Adipose tissue (tissue), 3 donors: ENCODE data around the gene NPTX1. TPM values are rescaled to one million over a fixed set of nuclear protein-coding genes. Genes with fewer than 3 reads are reported as not detected.

Experiments
- H3K27ac ChIP-seq: one replicate; pipeline ENCODE4 v1.5.1; 2013; ENCODE audit warnings: low read depth, low read length
- WGBS, 3 donors: extraction: QIAGEN DNeasy Blood & Tissue Kit; methylation state at CpG; one replicate each; pipeline ENCODE4 v1.1.7; 2013; 5-methylcytosine and 5-hydroxymethylcytosine counted together
- polyA plus RNA-seq, 3 donors: library from polyadenylated mRNA; stranded (reverse); fragments of 200-250 nt; gene quantifications; one replicate each; pipeline ENCODE4 v1.2.3, GENCODE V29; 2013
- donor health status: healthy with polysubstance abuse.
- donor health status: Bipolar disorder and iron deficiency.
- donor health status: healthy.

NPTX1 gene
- polyA plus RNA-seq, 3 donors, result 0.05 to 0.19 TPM; not detected in 1

DNA sequence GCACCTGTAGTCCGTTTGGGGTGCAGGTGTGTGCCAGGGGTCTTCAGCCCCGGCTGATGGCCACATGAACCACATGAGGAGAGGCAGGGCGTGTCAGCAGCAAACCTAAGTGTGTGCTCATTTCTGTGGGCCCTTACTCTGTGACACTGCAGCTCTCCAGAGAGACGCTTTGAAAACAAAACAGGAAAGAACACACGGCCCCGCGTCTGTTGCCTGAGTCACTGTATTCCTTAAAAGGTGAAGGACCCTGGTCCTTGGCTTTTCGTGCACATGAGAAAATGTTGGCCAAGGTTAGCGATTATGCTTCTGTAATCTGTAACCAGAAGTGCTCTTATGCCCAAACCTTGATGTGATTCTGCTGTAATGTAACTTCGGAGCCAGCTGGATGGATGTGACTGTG, 38.9 kb downstream of the NPTX1 start:
- no peak overlapping the region for H3K27ac ChIP-seq
- WGBS, 3 donors, result 81 to 87% (median 81%) methylated on average over 10 of the region's 10 CpGs

DNA sequence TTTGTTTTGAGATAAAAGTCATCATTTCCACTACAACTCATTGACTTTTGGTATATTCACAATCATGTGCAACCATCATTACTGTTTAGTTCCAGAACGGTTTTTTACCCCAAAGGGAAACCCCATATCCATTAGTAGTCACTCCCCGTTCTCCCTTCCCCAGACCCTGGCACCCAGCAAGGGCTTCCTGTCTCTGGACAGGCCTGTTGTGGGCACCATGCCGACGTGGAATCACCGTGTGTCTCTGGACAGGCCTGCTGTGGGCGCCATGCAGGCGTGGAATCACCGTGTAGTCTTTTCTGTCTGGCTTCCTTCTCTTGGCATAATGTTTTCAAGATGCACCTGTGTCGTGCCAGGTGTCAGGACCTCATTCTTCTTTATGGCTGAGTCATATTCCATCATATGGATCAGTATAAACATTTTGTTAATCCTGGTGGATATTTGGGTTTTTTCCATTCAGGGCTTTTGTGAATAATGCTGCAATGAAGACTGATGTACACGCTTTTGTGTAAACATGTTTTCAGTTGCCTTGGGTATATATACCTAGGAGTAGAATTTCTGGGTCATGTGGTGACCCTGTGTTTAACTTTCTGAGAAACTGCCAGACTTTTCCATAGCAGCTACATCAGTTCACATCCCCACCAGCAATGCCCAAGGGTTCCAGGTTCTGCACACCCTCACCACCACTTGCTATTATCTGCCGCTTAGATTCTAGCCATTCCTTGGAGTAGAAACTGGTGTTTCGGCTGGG, 42.3 kb downstream of the NPTX1 start:
- WGBS, 3 donors, result 76 to 82% (median 82%) methylated on average over 12 of the region's 12 CpGs
- no peak overlapping the region for H3K27ac ChIP-seq

GRCh38 chr17:80432961-80433550, 43.4 kb downstream of the NPTX1 start:
- H3K27ac ChIP-seq, result no peak overlapping the region
- 83 to 89% (median 86%) methylated on average over 6 of the region's 6 CpGs for WGBS, 3 donors

- no peak overlapping the region for H3K27ac ChIP-seq
- WGBS, 3 donors, result 72 to 83% (median 79%) methylated on average over 15 of the region's 15 CpGs
Measured at GRCh38 chr17:80432350-80432955, 44.0 kb downstream of the NPTX1 start.

DNA sequence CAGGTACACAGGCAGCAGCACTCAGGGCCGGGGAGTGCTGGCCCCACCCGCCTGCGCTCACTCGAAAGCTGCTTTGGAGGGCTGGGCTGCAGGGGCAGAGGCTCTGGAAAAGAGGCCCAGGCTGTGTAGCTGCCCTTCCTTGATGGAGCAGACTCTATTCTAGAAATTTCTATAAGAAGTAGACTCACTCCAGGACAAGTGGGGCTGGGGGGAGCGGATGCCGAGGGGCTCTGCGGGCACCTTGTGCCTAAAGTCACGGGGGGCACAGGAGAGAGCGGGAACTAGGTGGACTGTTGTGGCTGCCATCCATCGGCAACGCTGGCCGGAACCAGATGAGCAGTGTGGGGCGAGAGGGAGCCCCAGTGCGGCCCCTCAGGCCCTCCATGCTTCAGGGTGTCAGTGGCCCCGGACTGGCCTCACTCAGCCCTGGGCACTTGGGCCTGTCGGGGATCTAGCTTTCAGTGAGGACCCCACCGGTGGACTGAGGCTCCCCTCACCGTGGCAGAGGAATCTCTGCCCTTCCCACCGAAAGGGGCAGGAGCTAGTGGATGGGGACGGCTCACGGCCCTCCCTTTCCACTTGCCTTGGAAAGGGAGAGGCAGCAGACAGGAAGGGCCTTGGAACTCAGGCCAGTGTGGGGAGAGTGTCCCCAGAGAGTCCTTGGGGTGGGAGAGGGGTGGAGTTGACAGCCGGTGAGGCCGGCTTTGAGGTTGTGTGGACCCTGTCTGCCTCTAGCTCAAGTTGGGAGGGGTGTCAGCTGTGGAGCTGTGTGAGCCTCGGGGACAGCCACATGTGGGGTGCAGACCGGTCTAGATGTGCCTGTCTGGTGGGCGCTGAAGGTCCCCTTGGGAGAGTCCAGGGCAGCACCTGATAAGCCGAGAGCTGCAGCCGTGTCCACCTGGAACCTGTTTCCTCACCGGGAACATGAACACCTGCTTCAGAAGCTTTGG, 44.9 kb downstream of the NPTX1 start:
- WGBS, 3 donors, result 83 to 90% (median 87%) methylated on average over 29 of the region's 29 CpGs
- no peak overlapping the region for H3K27ac ChIP-seq

- no peak overlapping the region for H3K27ac ChIP-seq
- 87 to 92% (median 91%) methylated on average over 15 of the region's 15 CpGs for WGBS, 3 donors
Measured at GRCh38 chr17:80430446-80431245, 45.8 kb downstream of the NPTX1 start.

- H3K27ac ChIP-seq, result no peak overlapping the region
- WGBS, 3 donors, result 93 to 95% (median 94%) methylated on average over 33 of the region's 33 CpGs
Measured at GRCh38 chr17:80429356-80430275, 46.8 kb downstream of the NPTX1 start.

- no peak overlapping the region for H3K27ac ChIP-seq
- 88 to 91% (median 90%) methylated on average over 11 of the region's 11 CpGs for WGBS, 3 donors
Measured at GRCh38 chr17:80428796-80429195, 47.6 kb downstream of the NPTX1 start.

DNA sequence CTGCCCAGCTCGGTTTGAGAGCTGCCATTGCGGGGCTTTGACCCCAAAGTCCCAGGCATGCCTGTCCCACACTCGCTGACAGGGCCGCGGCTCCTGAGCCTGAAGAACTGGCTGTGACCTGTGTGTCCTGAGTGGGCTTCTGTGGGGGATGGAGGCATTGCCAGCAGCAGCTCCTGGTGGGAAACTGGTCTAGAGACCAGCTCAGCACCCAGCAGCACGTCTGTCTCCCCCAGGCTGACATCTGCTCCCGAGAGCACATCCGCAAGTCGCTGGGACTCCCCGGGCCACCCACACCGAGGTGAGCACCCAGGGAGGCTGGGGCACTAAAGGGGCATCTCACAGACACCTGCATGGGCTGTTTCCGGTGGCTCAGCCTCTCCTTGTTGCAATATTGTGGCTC, 48.0 kb downstream of the NPTX1 start:
- H3K27ac ChIP-seq, result no peak overlapping the region
- 90 to 93% (median 91%) methylated on average over 12 of the region's 12 CpGs for WGBS, 3 donors

DNA sequence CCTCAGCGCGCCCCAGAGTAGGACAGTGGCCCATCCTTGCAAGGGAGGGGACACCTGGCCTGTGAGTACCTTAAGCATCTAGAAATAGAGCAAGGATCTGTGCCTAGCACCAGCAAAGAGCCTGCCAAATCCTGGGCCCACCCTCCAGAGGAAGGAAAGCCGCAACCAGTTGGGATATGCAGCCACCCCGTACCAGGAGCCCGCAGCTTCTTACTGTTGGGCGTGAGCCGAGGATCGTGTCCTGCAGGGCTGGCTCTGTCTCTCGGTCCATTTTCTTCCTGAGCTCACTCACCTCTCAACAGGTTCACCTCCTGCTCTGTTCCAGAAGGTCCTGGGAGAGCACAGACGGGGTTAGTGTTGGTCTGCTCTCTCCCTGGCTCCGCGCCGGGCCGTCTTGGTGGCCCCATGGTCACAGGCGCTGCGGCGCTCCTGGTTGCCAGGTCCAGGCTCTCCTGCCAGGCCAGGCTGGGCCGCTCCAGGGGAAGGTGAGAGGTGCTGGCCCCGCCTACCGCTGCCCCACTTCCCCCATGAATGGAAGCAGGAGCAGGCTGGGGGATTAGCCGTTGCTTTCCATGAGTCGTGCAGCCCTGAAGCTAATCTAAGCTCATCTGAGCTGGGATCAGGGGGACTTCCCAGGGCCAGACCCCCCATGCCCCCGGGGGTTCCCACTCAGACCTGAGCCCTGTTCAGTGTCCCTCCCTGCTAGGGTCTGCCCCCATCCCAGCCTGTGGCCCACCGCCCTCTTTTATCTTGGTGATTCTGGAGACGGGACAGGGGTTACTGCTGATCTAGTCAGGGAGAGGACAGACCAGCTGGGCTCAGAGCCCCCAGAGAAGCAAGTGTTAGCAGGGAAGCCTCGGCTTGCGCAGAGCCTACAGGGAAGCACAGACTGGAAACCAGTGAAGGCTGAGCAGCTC, 48.8 kb downstream of the NPTX1 start:
- no peak overlapping the region for H3K27ac ChIP-seq
- 85 to 92% (median 90%) methylated on average over 26 to 27 of the region's 27 CpGs for WGBS, 3 donors

DNA sequence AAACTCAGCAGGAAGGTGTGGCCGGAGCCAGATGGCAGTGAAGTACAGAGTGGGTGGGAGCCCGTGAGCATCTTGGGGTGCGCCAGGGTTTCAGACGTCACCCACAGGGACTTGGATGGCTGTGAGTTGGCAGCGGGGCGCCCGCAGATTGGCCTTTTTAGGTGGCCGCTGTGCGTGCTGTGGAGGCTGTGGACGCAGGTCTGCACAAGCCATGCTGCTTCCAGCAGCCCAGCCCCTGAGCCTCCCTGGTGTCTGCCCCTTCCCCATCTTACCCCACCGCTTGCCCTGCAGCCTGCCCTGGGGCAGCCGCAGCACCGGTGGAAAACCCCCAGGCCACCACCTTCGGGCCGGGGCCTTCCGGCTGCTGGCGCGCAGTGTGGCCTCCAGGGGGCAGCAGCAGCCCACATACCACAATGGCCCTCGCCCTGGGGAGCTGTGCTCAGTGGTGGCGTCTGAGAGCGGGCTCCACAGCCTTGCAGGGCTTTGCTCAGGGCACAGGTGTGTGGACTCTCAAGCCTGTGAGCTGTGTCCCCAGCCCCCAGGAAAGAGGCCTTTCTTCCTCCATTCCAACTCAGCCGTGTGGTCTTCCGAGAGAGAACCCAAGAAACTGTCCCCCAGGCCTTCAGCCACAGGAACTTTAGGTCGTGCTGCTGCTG, 49.6 kb downstream of the NPTX1 start:
- WGBS, 3 donors, result 35 to 42% (median 41%) methylated on average over 24 of the region's 24 CpGs
- no peak overlapping the region for H3K27ac ChIP-seq

DNA sequence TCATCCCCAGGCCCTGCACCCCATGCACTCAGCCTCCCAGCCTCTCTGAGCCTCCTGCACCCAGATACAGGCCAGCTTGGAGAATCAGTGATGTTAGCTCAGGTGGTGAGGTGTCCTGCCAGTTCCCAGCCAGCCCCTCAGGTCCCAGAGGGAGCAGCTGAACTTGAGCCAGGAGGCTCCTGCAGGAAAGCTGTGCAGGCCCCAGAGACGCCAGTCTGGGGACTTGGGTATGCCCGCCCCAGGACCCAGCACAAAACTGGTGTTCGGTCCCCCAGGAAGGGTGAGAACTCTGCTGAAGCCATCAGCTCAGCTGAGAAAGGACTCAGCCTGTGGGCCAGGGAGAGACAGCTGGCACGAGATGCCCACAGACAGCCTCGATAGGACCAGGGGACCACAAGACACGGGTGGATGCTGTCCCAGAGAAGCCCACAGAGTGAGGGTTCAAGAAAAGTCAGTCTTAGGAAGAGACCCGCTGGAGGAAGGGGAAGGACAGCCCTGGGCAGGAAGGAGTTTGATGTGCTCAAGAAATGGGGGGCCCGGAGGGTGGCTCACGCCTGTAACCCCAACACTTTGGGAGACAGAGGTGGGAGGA, 50.5 kb downstream of the NPTX1 start:
- 76 to 88% (median 87%) methylated on average over 9 of the region's 9 CpGs for WGBS, 3 donors
- no peak overlapping the region for H3K27ac ChIP-seq

GRCh38 chr17:80424878-80425765, 51.3 kb downstream of the NPTX1 start:
- no peak overlapping the region for H3K27ac ChIP-seq
- 82 to 85% (median 85%) methylated on average over 24 to 27 of the region's 27 CpGs for WGBS, 3 donors

GRCh38 chr17:80424261-80424660, 52.1 kb downstream of the NPTX1 start:
- 71 to 84% (median 73%) methylated on average over 8 of the region's 8 CpGs for WGBS, 3 donors
- no peak overlapping the region for H3K27ac ChIP-seq
